ENCODE data around the gene MT1X. TPM values are rescaled to one million over a fixed set of nuclear protein-coding genes. Genes with fewer than 3 reads are reported as not detected.
"Not testable (repeated sequence)": the region's sequence is repeated elsewhere in the genome, so short reads cannot be mapped to it uniquely, and the experiment has no call there.

The MT1X gene
- total RNA-seq, 1 experiment from 2014 or later: 29.2 TPM

DNA sequence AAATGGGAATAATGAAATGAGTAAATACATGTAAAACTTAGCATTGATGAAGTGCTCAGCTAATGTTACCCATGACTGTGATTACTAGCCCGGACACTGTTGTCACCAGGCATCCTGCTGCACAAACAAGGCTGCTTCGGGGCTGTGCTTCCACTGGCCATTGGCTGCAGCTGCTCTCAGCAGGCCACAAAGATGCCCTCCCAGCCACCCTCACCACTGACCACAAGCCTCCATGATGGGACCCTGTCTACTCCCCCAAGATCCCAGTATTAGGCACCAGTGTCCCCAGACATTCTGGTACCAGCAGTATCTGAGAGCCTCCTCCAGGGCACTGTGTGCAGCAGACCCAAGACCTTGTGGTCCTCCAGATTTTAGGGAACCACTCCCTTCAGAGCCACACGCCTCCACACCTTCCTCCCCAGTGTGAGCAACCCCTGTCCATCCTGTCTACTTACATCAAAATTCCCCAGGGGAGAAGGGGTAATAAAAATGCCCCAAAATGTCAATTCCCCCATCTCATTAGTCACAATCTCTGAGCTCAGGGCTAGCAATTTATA, 28.0 kb downstream of the MT1X start:
- no peak for DNase-seq (ENCODE audit: low spot score)

DNA sequence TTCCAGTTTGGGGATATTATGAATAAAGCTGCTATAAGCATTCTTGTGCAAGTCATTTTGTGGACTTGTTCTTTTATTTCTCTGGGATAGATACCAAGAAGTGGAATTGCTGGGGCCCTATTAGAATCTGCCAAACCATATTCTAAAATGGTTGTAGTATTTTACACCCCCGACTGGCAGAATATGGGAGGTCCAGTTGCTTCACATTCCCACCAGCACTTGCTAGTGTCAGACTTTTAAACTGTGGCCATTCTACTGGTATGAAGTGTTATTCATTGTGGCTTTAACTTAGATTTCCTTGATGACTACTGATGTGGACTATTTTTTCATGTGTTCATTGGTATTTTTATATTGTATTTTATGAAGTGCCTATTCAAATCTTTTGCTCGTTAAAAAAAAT, 29.6 kb downstream of the MT1X start:
- DNase-seq (ENCODE audit: low spot score): no peak

DNA sequence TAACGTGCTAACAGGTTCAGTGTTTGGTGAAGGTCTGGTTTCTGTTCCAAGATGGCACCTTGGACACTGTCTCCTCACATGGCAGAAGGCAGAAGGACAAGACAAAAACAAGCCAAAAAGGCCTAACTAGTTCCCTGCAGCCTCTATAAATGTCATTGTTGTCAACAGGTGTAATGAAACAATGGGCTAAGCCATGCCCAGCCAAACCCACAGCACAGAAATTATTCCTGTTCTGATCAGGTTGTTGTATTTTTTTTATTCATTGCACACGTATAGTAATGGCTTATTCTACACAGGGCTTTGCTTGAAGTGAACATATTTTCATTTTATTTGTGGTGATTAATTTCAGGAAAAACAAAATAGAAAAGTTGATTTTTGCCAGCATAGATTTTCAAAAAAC, 31.5 kb downstream of the MT1X start:
- DNase-seq (ENCODE audit: low spot score): no peak

GRCh38 chr16:56715126-56715525, 32.9 kb downstream of the MT1X start:
- DNase-seq (ENCODE audit: low spot score): no peak

DNA sequence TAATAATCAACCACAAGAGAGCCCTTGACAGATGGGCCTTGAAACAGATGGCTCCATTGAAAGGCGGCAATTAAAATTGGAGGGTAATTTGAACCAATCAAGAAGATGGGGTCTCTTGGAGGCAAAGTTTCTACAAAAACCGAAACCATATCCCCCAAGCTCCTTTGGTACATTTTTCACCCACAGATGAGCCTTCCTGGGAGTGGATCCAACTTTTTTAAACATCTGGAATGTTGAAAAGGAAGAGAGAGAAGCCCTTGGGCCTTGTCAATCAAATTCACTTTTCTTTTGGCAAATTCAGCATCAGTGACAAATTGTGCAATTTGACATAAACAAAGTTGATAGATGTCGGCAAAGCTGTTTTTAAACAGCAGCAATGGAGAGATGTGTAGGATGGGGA, 34.5 kb downstream of the MT1X start:
- DNase-seq (ENCODE audit: low spot score): no peak

- not testable (repeated sequence) for DNase-seq (ENCODE audit: low spot score)
Observed at GRCh38 chr16:56717532-56717931, 35.3 kb downstream of the MT1X start.

- DNase-seq (ENCODE audit: low spot score): no peak
Observed at GRCh38 chr16:56722200-56722842, 40.1 kb downstream of the MT1X start.

DNA sequence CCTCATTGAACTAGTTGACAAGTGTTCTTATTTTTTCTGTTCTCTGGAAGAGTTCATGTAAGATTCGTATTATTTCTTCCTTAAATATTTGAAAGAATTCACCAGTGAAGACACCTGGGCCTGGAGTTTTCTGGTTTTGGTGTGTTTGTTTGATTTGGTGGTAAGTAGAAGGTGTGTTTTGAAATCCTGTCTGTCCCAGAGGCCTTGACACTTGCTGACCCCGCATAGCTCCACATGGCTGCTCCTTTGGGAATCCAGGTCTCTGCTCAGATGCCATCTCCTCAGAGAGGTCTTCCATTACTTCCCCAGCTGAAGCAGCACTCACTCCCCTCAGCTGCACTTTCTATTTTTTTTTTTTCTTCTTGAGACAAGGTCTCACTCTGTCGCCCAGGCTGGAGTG, 41.9 kb downstream of the MT1X start:
- no peak for DNase-seq (ENCODE audit: low spot score)

- DNase-seq (ENCODE audit: low spot score): no peak
Observed at GRCh38 chr16:56726283-56726682, 44.0 kb downstream of the MT1X start.

GRCh38 chr16:56726926-56727325, 44.7 kb downstream of the MT1X start:
- DNase-seq (ENCODE audit: low spot score): no peak

DNA sequence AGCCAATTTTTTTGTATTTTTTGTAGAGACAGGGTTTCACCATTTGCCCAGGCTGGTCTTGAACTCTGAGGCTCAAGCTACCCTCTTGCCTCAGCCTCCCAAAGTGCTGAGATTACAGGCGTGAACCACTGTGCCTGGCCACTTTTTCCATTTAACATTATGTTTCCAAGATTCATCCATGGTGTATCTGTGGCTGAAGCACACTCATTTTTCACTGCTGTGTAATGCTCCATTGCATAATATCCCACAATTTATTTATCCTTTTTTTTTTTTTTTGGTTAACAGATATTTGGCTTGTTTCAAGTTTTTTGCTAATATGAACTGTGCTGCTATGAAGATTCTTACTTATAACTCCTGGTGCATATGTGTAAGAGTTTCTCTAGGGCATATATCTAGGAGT, 45.8 kb downstream of the MT1X start:
- no peak for DNase-seq (ENCODE audit: low spot score)

DNA sequence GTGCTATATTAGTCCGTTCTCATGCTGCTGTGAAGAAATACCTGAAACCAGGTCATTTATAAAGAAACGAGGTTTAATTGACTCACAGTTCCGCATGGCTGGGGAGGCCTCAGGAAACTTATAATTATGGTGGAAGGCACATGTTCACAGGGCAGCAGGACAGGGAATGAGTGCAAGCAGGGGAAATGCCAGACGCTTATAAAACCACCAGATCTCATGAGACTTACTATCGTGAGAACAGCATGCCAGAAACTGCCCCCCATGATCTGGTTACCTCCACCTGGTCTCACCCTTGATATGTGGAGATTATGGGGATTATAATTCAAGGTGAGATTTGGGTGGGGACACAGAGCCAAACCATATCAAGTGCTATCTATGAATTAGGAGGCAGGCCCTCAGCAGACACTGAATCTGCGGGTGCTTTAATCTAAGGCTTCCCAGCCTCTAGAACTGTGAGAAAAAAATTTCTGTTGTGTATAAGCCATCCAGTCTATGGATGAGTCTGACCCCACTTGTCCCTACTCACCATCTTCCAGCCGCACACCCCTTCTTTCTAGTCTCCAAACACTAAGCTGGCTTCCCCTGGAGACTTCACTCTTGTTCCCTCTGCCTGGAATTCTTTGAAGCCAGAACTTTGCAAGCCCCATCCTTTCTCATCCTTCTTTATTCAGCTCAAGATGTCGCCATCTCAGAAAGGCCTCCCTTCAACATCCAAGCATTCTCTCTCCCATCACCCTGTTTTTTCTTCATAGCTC, 46.9 kb downstream of the MT1X start:
- DNase-seq (ENCODE audit: low spot score): no peak

DNA sequence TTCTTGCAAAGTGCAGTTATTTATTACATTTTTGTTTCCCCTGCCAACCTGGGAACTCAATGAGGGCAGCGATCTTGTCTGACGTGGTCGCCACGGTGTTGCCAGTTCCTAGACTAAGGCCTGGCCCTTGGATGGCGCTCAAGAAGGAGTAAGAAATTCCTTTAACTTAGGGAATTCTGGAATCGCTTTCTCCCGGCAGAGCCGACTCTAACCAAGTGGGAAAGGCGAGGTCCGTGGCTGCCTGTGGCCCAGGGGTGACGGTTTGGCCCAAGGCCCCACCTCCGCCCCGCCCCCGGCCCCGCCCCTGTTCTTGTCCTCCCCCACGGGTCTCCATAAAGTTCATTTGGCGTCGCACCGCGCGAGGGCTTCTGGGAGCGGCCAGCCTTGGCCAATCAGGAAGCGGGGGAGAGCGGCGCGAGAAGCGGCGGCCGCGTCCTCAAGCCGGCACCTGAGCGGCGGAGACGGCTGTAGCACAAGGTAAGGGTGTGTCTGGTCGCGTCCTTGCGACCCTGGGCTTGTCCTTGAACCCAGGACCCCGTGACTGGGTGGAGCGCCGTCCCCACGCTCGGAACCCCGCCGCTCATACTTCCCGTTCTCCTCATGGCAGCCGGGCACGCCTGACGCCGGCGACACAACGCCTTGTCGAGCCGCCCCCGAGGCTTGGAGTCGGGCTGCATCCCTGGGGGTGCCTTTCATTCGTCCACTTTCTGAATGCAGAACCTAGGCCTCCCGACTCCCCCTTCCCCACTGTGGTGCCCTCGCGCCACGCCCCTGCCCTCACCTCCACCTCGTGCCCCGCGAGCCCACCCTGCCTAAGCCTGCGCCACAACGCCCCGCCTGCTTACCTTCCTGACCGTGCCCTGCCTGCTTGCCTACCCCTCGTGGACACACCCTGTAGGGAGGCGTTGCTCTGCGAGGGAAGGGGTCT, 47.7 kb downstream of the MT1X start, which contains the start of gene NUP93:
Gene NUP93 (plus strand): TSS at position 395 of the 928 bp plus-strand sequence. CDS start 18,119 bp downstream, outside the sequence.
- DNase-seq (ENCODE audit: low spot score): peak; percentile 92

- no peak for DNase-seq (ENCODE audit: low spot score)
Observed at GRCh38 chr16:56732366-56732765, 50.1 kb downstream of the MT1X start.

DNA sequence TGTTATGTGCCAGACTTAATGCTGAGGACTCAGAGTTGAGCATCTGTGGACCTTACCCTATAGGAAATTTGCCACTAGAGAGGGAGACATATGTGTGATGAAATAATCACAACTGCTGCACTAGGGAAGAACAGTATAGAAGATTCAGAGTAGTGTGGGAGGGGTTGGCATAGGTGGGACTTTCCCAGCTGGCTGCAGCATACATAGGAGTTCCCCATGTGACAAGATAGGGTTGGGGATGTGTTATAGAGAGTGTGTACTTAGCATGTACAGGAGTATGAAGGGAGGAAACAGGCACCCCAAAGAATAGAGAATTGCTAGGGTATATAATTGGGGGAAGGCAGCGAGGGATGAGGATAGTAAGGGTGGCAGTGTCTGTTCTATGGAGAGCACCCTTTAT, 50.6 kb downstream of the MT1X start:
- DNase-seq (ENCODE audit: low spot score): no peak

Other genes starting within 250 kb of the MT1X start
- gene NUDT21, start 231.1 kb upstream of the MT1X start, total RNA-seq (2014; rRNA removed; shearing (Covaris generic)): 165 and 185 TPM in 2 replicates
- 34.2 and 43.2 TPM in 2 replicates for gene OGFOD1, start 230.9 kb upstream of the MT1X start, total RNA-seq (2014; rRNA removed; shearing (Covaris generic))
- gene BBS2, start 162.4 kb upstream of the MT1X start, total RNA-seq (2014; rRNA removed; shearing (Covaris generic)): 10.4 and 19.3 TPM in 2 replicates
- not detected in 2 replicates for gene MT4, start 117.4 kb upstream of the MT1X start, total RNA-seq (2014; rRNA removed; shearing (Covaris generic))
- gene MT3, start 92.9 kb upstream of the MT1X start, total RNA-seq (2014; rRNA removed; shearing (Covaris generic)): 3.5 TPM in 1 of 2 replicates, not detected in the other
- gene MT2A, start 73.9 kb upstream of the MT1X start, total RNA-seq (2014; rRNA removed; shearing (Covaris generic)): 44.1 and 51.4 TPM in 2 replicates
- gene MT1E, start 56.7 kb upstream of the MT1X start, total RNA-seq (2014; rRNA removed; shearing (Covaris generic)): 493 and 525 TPM in 2 replicates
- gene MT1M, start 49.8 kb upstream of the MT1X start, total RNA-seq (2014; rRNA removed; shearing (Covaris generic)): not detected in 2 replicates
- gene MT1A, start 43.8 kb upstream of the MT1X start, total RNA-seq (2014; rRNA removed; shearing (Covaris generic)): 2.0 and 6.6 TPM in 2 replicates
- not detected in 2 replicates for gene MT1B, start 30.6 kb upstream of the MT1X start, total RNA-seq (2014; rRNA removed; shearing (Covaris generic))
- gene MT1F, start 24.5 kb upstream of the MT1X start, total RNA-seq (2014; rRNA removed; shearing (Covaris generic)): 4.7 and 5.6 TPM in 2 replicates
- 0.50 and 1.5 TPM in 2 replicates for gene MT1G, start 14.4 kb upstream of the MT1X start, total RNA-seq (2014; rRNA removed; shearing (Covaris generic))
- not detected in 2 replicates for gene MT1H, start 12.7 kb upstream of the MT1X start, total RNA-seq (2014; rRNA removed; shearing (Covaris generic))
- gene NUP93, start 47.7 kb downstream of the MT1X start, total RNA-seq (2014; rRNA removed; shearing (Covaris generic)): 94.6 and 115 TPM in 2 replicates
- gene SLC12A3, start 182.7 kb downstream of the MT1X start, total RNA-seq (2014; rRNA removed; shearing (Covaris generic)): not detected in 2 replicates
- 45.1 and 46.1 TPM in 2 replicates for gene HERPUD1, start 249.7 kb downstream of the MT1X start, total RNA-seq (2014; rRNA removed; shearing (Covaris generic))

All from HT-29 (cell line).